HEK293 (cell line): ENCODE results near the gene SPTLC1.

Source experiments
- KLF17 ChIP-seq: fragments of 450-650 bp; formaldehyde crosslinking; IDR thresholded peaks from 2 replicates; pipeline ENCODE4 v1.5.1; 2016; ENCODE audit warnings: missing biosample characterization, missing genetic modification characterization
- ZNF302 ChIP-seq: fragments of 450-650 bp; formaldehyde crosslinking; IDR thresholded peaks from 2 replicates; pipeline ENCODE4 v1.5.1; 2016; ENCODE audit warnings: missing biosample characterization, missing genetic modification characterization, low read depth

GRCh38 chr9:92158097-92158601 is 42.9 kb upstream of the SPTLC1 start:
- TF ChIP-seq KLF17 (tag by site-specific recombination) (no peak), ZNF302 (no peak)
